Stimulated activated naive CD8-positive, alpha-beta T cell treated with anti-CD3 and anti-CD28 coated beads, Interleukin-15, amount 100 ng/mL, for 72 hours (primary cell): ENCODE data around the gene SHOC2.

Experiments
- ATAC-seq: fragments of 150-1000 bp; cut with Tn5 transposase; 2 replicates; pipeline ENCODE4 v1.10.0; 2021; ENCODE audit warnings: mild to moderate bottlenecking, moderate library complexity
- DNase-seq, 2 donors: peaks; one replicate each; pipeline ENCODE4 v3.0.0; 2021 to 2022
- H3K27ac Mint-ChIP-seq, 2 donors: one replicate each; pipeline ENCODE4 v1.8.0; 2022; ENCODE audit warnings: mild to moderate bottlenecking in 2 of 2, mixed read lengths in 2 of 2, moderate library complexity in 2 of 2
- H3K27me3 Mint-ChIP-seq: one replicate; pipeline ENCODE4 v1.8.0; 2022; ENCODE audit warnings: mixed read lengths
- H3K4me1 Mint-ChIP-seq: one replicate; pipeline ENCODE4 v1.8.0; 2022; ENCODE audit warnings: mild to moderate bottlenecking, mixed read lengths
- H3K4me3 Mint-ChIP-seq, 2 donors: one replicate each; pipeline ENCODE4 v1.8.0; 2022; ENCODE audit warnings: mild to moderate bottlenecking in 2 of 2, mixed read lengths in 2 of 2, moderate library complexity in 1 of 2
- H3K9me3 Mint-ChIP-seq, 2 donors: one replicate each; pipeline ENCODE4 v1.8.0; 2022; ENCODE audit warnings: mixed read lengths in 2 of 2

The SHOC2 gene

GRCh38 chr10:110918643-110919348, 608 bp upstream of the SHOC2 start, which contains the start of gene BBIP1:
BBIP1 (minus strand) TSS chr10:110919180; CDS start chr10:110918157, 1,023 bp downstream.
- Mint-ChIP-seq H3K9me3 (no peaks in the 10 kb centered on the region), H3K27me3 (no peaks in the 10 kb centered on the region), H3K4me1 (peaks cover 38% of the 10 kb centered on the region), H3K4me3 (peak within 1 kb of the TSS; percentile 90 to 97), H3K27ac (peak within 1 kb of the TSS; percentile 99 to 100)
- DNase-seq (peak; percentile 80 to 90), ATAC-seq (peak; percentile 95)

- H3K9me3 Mint-ChIP-seq = no peaks in the 10 kb centered on the region
- H3K4me3 Mint-ChIP-seq = peak overlapping the region; percentile 90 to 97
- no peak for ATAC-seq
- peak; percentile 32 to 47 for DNase-seq
- H3K4me1 Mint-ChIP-seq = peaks cover 47% of the 10 kb centered on the region
- peak overlapping the region; percentile 69 to 93 for H3K27ac Mint-ChIP-seq
- H3K27me3 Mint-ChIP-seq = no peaks in the 10 kb centered on the region
Measured at GRCh38 chr10:110919971-110920881, 822 bp downstream of the SHOC2 start.

- H3K27me3 Mint-ChIP-seq = no peaks in the 10 kb centered on the region
- DNase-seq (no peak), ATAC-seq (no peak)
- H3K4me3 Mint-ChIP-seq = peak overlapping the region; percentile 47 to 48
- H3K27ac Mint-ChIP-seq = no peak overlapping the region
- H3K4me1 Mint-ChIP-seq = peaks cover 49% of the 10 kb centered on the region
- no peaks in the 10 kb centered on the region for H3K9me3 Mint-ChIP-seq
Measured at GRCh38 chr10:110923856-110924493, 4.6 kb downstream of the SHOC2 start.

GRCh38 chr10:110927461-110927860, 8.1 kb downstream of the SHOC2 start:
- Mint-ChIP-seq H3K4me1 (peaks cover 46% of the 10 kb centered on the region), H3K4me3 (no peak overlapping the region), H3K27me3 (no peaks in the 10 kb centered on the region), H3K27ac (no peak overlapping the region), H3K9me3 (no peaks in the 10 kb centered on the region)
- ATAC-seq (no peak), DNase-seq (no peak)

- no peaks in the 10 kb centered on the region for H3K27me3 Mint-ChIP-seq
- H3K4me1 Mint-ChIP-seq = peaks cover 28% of the 10 kb centered on the region
- ATAC-seq (no peak), DNase-seq (no peak)
- no peak overlapping the region for H3K4me3 Mint-ChIP-seq
- no peak overlapping the region for H3K27ac Mint-ChIP-seq
- no peaks in the 10 kb centered on the region for H3K9me3 Mint-ChIP-seq
Measured at GRCh38 chr10:110931769-110932381, 12.5 kb downstream of the SHOC2 start.

GRCh38 chr10:110932505-110933180, 13.2 kb downstream of the SHOC2 start:
- DNase-seq = no peak
- no peaks in the 10 kb centered on the region for H3K27me3 Mint-ChIP-seq
- H3K4me1 Mint-ChIP-seq = peaks cover 21% of the 10 kb centered on the region
- ATAC-seq = no peak
- H3K27ac Mint-ChIP-seq = no peak overlapping the region
- H3K9me3 Mint-ChIP-seq = no peaks in the 10 kb centered on the region
- H3K4me3 Mint-ChIP-seq = no peak overlapping the region

GRCh38 chr10:110936757-110937156, 17.4 kb downstream of the SHOC2 start:
- DNase-seq (no peak), ATAC-seq (no peak)
- H3K4me1 Mint-ChIP-seq = peaks cover 11% of the 10 kb centered on the region
- H3K27ac Mint-ChIP-seq = no peak overlapping the region
- no peak overlapping the region for H3K4me3 Mint-ChIP-seq
- peaks cover 0 to 4% of the 10 kb centered on the region in 2 donors for H3K9me3 Mint-ChIP-seq
- H3K27me3 Mint-ChIP-seq = no peaks in the 10 kb centered on the region

- H3K4me3 Mint-ChIP-seq = no peak overlapping the region
- H3K9me3 Mint-ChIP-seq = peaks cover 0 to 19% of the 10 kb centered on the region in 2 donors
- no peak for ATAC-seq
- H3K4me1 Mint-ChIP-seq = peaks cover 12% of the 10 kb centered on the region
- no peak for DNase-seq
- H3K27me3 Mint-ChIP-seq = no peaks in the 10 kb centered on the region
- H3K27ac Mint-ChIP-seq = no peak overlapping the region
Measured at GRCh38 chr10:110939419-110939818, 20.0 kb downstream of the SHOC2 start.

- DNase-seq (no peak), ATAC-seq (no peak)
- Mint-ChIP-seq H3K27me3 (no peaks in the 10 kb centered on the region), H3K9me3 (peaks cover 7 to 30% of the 10 kb centered on the region in 2 donors), H3K27ac (no peak overlapping the region), H3K4me3 (no peak overlapping the region), H3K4me1 (peaks cover 37% of the 10 kb centered on the region)
Measured at GRCh38 chr10:110944792-110945396, 25.5 kb downstream of the SHOC2 start.

GRCh38 chr10:110946496-110946895, 27.1 kb downstream of the SHOC2 start:
- no peak for ATAC-seq
- H3K9me3 Mint-ChIP-seq = peaks cover 7 to 26% of the 10 kb centered on the region in 2 donors

GRCh38 chr10:110947061-110947595, 27.7 kb downstream of the SHOC2 start:
- ATAC-seq (no peak), DNase-seq (no peak)
- Mint-ChIP-seq H3K27ac (no peak overlapping the region), H3K9me3 (peaks cover 7 to 26% of the 10 kb centered on the region in 2 donors), H3K4me1 (peaks cover 37% of the 10 kb centered on the region), H3K27me3 (no peaks in the 10 kb centered on the region), H3K4me3 (no peak overlapping the region)

More at GRCh38 chr10:110946496-110946895, 27.1 kb downstream of the SHOC2 start:
- Mint-ChIP-seq H3K27ac (no peak overlapping the region), H3K4me1 (peaks cover 37% of the 10 kb centered on the region), H3K4me3 (no peak overlapping the region), H3K27me3 (no peaks in the 10 kb centered on the region)
- DNase-seq = no peak

- Mint-ChIP-seq H3K4me3 (no peak overlapping the region), H3K9me3 (peaks cover 0 to 5% of the 10 kb centered on the region in 2 donors), H3K4me1 (peaks cover 34% of the 10 kb centered on the region), H3K27ac (no peak overlapping the region), H3K27me3 (no peaks in the 10 kb centered on the region)
- ATAC-seq (no peak), DNase-seq (no peak)
Measured at GRCh38 chr10:110951381-110951780, 32.0 kb downstream of the SHOC2 start.

- H3K27me3 Mint-ChIP-seq = no peaks in the 10 kb centered on the region
- DNase-seq (no peak), ATAC-seq (no peak)
- H3K4me3 Mint-ChIP-seq = no peak overlapping the region
- H3K4me1 Mint-ChIP-seq = peaks cover 33% of the 10 kb centered on the region
- H3K27ac Mint-ChIP-seq = no peak overlapping the region
- no peaks in the 10 kb centered on the region for H3K9me3 Mint-ChIP-seq
Measured at GRCh38 chr10:110957606-110958005, 38.2 kb downstream of the SHOC2 start.
